Activated T-helper 1 cell treated with anti-CD3 and anti-CD28 coated beads, Interleukin-2, amount 50 U/mL, for 16 hours (primary cell): ENCODE measurements around the gene PAIP2.

ENCODE experiments used
- DNase-seq, 2 donors: peaks; one replicate each; pipeline ENCODE4 v3.0.0-alpha.2; 2020; ENCODE audit warnings: low read depth in 1 of 2, low spot score in 1 of 2

PAIP2 gene

DNA sequence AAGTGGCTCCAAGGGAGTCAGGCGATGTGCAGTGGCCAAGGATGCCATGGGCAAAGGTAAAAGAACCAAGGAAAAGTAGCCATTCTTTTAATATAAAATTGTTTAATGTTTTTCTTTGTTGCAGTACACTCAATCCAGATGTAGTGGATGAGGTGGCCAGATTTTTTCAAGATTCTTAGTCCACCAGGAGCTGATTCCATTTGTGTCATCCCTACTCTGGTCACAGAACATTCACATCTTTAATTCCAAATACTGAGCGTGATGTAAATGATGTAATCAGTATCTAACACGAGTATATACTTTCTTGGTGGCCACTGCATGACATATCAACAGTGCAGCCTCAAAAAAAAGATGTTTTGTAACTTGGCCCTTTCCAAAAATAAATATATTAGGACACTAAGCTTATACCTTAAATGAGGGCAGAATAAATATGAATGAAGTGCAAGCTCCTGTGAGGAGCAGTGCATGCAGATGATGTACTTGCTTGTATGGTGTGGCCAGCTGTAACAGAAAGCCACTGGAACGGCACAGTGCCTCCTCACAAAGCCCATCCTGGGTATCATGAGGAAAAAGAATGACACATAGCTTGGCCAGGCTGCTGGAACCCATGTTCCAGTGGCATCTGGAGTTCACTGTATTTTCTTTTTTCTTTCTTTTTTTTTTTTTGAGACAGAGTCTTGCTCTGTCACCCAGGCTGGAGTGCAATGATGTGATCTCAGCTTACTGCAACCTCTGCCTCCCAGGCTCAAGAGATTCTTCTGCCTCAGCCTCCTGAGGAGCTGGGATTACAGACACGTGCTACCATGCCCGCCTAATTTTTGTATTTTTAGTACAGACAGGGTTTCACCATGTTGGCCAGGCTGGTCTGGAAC, 68.7 kb downstream of the PAIP2 start:
- no peak for DNase-seq

DNA sequence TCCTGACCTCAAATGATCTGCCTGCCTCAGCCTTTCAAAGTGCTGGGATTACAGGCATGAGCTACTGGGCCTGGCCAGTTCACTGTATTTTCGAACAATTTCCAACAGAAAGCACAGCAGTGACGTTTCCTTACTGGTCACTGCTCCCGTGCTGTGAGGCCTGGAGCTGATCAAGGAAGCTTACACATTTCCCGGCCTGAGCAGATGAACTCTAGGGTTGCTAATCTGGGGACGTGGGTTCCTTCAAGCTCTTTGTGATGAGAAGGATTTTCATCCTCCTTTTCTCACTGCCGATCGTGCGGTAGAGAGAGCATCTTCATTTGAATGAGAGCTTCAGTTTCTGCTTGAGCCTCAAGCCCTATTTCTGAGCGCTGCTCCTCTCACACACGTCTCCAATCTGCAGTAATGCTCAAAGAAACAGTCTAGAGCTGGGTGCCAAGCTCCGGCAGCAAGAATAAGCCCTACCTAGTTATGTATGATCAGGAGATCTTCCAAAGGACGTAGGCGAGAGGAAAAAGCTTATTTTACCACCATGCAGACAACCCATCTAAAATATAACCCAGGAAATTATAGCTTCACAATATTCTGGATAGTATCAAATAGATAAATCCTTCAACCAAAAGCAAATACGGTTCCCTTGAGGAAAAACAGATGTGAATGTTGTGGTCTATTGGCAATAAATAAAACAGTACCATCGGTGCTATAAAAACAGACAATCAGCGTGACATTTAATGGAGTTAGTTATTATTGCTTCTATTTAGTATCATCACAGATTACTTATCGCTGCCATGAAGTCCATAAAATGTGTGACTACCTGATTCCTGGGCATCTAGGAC, 69.6 kb downstream of the PAIP2 start:
- no peak for DNase-seq

DNA sequence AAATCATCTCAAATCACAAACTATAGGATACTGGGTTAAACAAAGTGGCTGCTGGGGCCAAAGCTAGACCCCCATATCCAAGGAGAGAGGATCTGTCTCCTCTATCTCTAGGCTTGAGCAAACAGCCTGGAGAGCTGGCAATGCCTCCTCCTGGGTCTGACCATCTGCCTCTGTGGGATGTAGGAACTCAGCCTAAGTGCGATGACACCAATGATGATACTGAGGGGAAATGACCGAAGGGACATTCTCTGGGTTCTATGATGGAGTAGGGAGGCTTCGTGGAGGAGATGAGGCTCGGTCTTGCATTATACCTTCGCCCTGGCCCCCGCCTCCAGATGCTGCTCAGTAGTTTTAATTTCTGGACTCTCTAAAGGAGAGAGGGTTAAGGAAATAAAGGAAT, 71.5 kb downstream of the PAIP2 start:
- DNase-seq, result no peak

DNA sequence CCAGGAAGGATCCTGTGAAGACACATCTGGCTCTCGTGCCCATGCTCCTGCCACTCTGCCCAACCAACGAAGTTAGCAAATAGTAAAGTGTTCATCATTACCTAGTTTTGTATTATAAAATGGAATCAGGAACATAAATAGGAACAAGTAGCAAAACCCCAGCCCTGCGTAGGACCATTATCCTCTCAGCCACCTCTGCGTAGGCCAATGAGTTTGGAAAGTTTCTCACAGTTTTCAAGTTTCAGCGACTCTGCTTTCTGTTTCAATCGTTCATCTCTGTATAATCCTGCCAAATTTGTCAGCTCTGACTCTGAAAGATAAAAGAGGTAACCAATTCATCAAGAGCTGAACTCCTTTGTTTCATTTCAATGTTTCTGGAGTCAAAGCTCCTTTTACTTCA, 72.3 kb downstream of the PAIP2 start:
- DNase-seq, result no peak

DNA sequence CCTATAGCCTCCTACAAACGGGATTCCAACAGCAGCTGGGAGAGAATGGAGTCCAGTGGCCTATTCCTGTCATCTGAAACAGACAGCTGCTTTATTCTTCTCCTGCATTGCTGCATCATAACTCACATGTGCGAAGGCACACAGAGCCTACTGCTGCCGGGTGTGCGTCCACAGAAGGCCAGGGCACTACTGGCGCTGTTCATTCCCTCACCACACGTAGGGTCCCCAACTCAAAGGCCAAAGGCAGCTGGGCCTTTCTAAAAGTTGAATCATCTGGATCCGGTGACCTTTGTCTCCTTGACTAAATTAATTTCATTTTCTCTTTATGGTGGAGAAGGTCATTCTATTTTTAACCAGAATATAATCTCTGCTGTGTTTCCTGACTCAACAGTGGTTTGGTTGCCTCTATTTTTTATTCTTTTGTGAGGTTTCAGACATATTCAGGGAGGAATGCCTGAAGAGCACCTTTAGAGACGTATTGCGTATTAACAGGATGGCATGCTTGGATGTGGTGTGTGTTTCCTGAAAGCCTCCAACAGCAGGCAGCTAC, 73.0 kb downstream of the PAIP2 start:
- no peak for DNase-seq

DNA sequence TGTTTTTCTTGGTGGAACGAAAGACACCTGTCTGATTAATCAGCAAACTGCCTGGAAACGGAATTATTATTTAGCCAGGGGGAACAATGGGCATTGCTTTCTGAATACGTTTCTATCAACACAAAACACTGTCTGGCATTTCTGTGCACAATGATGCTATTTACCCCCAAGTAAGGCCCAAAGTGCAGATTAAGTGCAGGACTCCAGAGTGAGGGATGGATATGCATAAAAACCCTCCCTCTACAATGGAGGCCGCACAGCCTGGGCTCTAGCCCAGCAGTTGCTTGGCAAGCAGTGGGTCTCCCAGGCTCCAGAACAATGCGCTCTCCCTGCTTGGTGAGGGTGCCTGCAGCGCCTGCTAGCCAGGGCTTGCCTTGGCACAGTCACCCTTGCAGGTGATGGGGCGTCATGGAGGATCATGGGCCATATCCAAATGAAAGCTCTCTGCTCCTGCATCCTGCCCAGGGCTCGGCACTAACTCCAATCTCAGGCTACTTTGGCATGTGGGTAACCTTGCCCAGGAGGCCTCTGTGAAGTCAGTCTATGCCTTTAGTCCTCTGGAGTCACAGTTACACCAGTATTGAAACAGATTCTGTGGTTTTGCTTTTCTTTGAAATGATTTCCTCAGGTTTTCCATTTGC, 73.7 kb downstream of the PAIP2 start:
- DNase-seq, result no peak

DNA sequence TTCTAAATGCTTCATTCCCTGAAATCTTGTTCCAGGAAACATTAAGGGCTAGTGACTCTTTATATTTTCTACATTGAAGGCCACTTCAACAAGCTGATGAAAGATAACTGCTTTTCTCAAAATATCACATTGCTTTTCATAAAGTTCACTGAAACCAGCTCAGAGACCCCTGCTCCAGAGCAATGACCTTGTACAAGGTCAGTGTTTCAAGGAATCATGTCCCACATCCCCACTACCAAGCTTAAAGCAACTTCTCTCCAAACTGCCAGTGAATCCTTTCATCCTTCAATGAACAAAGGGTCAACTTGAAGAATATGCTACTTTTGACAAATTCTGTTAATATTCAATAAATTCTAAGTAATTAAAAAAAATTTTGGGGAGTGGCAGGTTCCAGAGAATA, 74.2 kb downstream of the PAIP2 start:
- DNase-seq, result no peak

DNA sequence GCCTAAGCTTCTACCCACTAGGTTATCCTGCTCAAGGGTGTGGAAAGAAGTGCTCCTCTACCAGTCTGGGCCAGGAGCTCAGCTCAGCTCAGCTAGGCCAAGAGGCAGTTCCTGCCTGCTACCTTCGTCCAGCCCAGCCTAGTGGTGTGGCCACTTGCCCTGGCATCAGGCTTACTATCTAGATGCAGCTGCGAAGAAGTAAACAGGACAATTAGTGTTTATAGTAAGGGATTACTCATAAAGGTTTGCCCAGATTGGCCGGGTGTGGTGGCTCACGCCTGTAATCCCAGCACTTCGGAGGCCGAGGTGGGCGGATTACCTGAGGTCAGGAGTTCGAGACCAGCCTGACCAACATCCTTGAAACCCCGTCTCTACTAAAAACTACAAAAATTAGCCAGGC, 75.0 kb downstream of the PAIP2 start:
- no peak for DNase-seq

DNA sequence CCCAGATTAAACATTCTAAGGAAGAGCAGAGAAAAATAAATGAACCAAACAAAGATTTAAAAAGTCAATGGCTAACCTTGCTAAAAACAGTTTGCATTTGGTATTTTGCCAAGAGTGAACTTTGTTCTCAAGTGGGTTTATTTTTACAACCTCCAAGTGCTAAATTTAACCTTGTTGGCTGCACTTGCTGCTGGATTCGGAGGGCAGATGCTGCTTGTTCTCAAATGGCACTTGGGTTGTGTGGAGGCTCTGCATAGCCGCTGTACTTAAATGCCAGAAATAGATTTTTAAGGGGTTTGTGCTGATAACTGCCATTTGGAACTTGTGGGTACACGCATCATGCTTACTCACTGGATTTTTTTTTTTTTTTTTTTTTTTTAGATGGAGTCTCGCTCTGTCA, 75.6 kb downstream of the PAIP2 start:
- DNase-seq, result no peak

DNA sequence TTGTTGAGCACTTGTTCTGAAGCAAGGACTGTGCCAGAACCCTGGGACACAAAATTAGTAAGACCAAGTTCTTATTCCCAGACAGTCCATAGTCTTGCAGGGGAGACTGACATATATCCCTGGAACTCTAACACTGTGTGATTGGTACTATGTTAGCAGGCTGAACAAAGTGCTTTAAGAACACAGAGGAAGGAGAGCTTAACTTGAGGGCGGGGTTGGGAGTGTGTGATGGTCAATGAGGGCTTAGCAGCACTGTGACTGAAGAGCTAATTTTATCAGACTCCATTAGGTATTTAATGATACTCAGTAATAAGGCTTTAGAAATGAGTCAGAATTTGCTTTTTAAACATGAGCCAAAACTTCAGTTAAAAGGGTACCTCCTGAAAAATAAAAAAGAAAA, 77.1 kb downstream of the PAIP2 start:
- no peak for DNase-seq
